HUDEP-2 (cell line): ENCODE data around the gene WRAP73.
"Not testable (repeated sequence)": the region's sequence is repeated elsewhere in the genome, so short reads cannot be mapped to it uniquely, and the experiment has no call there.

Experiments
- DNase-seq, 76 experiments: peaks; one replicate each; lab custom pipeline; 2025; ENCODE audit not compliant: unreplicated experiment in 76 of 76; lab: John Stamatoyannopoulos, UW

WRAP73 gene

GRCh38 chr1:3584915-3585314 lies 65.0 kb downstream of the WRAP73 start:
- no peak for DNase-seq

GRCh38 chr1:3583751-3584150 lies 66.2 kb downstream of the WRAP73 start:
- DNase-seq, result not testable (repeated sequence)

- DNase-seq, result no peak
These were observed 68.4 kb downstream of the WRAP73 start for GRCh38 chr1:3581296-3582036.
